ENCODE data around the gene AVPR2.

- TF ChIP-seq ZNF622 (IDR thresholded peaks at IDR 0.05) (no peak), HDGF (IDR thresholded peaks at IDR 0.05) (no peak), TCF12 (IDR thresholded peaks at IDR 0.05; ENCODE audit: low read depth, low read length) (no peak), HDAC6 (IDR thresholded peaks at IDR 0.05; ENCODE audit: unreplicated experiment) (no peak), FOS (IDR thresholded peaks at IDR 0.05; ENCODE audit: borderline replicate concordance, extremely low read depth, insufficient read length) (no peak), TCF7 (IDR thresholded peaks at IDR 0.05; ENCODE audit: borderline replicate concordance) (no peak), CTCF (IDR thresholded peaks at IDR 0.05 in 2 of 3, conservative IDR thresholded peaks at IDR 0.05 in 1 of 3; ENCODE audit: control insufficient read depth in 2 of 3, extremely low read depth in 1 of 3, insufficient read depth in 1 of 3, low read depth in 3 of 3, low read length in 3 of 3) (no peak)
Observed at GRCh38 chrX:153913701-153914100, 9.2 kb downstream of the AVPR2 start.
